Muscle of arm (tissue), 12 donors: ENCODE data around the gene SCEL. TPM values are rescaled to one million over a fixed set of nuclear protein-coding genes. Genes with fewer than 3 reads are reported as not detected.
"Not testable (repeated sequence)": the region's sequence is repeated elsewhere in the genome, so short reads cannot be mapped to it uniquely, and the experiment has no call there.

Source experiments
- DNase-seq: peaks from one replicate; pipeline ENCODE4 v3.0.0-alpha.2; 2013
- polyA plus RNA-seq, 12 donors: library from polyadenylated mRNA; unstranded; fragments of 120-200 nt; gene quantifications; one replicate each; pipeline ENCODE4 v1.2.1, GENCODE V29; 2013; ENCODE audit not compliant: insufficient read length in 12 of 12

SCEL gene
- polyA plus RNA-seq, 12 donors: 0.05 to 77.7 (median 0.66) TPM; not detected in 4

DNA sequence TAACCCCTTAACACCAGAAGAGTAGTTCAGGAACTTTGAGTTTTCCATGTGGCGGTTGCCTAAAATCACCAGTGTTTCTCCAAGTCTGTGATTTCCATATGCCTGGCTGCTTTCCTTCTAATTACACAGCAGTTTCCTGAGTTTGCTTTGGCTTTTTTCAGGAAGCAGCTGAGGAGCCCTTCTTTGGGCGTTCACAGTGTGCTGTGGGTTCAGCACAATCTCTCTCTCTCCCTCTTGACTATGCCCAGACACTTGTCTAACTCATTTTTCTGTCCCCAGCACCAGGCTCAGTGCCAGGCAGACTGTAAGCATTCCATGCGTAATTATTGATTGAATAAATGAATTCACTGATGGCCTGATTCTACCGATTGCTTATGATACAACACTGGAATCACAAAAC lies 19.7 kb downstream of the SCEL start:
- DNase-seq: no peak

DNA sequence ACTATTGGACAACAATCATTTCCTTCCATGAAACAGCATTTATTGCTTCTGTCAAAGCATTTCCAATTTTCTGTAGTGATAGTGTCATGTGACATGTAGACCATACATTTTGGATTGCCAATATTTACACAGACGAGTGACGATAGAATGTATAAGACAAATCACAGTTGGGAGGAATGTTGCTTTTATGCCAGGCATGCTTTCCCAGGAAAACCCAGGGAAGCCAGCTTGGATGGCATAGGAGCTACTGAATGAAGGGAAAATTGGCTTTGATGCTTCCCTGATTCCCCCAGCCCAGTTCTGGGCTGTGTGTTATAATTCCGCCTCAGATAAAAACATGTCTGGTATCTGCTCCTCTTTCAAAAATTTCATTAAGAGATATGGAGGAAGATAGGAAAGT lies 22.5 kb downstream of the SCEL start:
- no peak for DNase-seq

DNA sequence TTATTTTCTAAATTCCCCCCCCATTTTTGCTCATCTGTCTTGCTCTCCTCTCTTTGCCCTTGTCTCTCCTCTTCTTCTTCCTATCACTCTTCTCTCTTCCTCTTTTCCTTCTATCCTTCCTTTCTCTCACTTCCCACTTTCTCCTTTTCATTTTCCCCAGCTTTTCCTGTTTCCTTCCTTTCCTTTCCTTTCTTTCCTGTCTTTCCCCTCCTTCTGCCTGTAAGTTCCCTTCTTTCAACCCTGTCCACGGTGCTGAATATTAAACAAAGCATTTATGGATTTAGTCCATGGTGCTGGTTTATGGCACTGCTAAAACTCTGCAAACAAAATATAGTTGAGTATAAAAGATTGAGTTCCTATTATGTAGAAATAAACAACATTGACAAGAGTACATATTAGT lies 27.6 kb downstream of the SCEL start:
- peak; percentile 45 for DNase-seq

DNA sequence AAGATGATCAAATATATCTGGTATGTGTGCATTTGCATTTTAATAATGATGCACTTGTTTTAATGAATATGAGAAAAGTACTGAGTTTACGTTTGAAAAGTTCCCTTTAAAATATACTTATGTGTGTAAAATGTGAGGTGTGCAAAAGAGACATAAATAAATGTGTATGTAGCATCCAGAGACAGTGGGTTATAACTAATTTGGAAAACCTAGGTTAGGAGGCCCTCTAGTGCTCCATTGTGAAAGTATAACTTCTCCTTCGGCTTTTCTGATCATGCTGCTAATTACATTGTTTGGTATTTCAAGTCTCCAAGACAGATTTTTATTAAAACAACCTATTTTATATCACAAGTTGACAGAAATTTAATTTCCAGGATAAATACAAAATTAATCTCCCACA lies 30.1 kb downstream of the SCEL start:
- DNase-seq: peak; percentile 32

- DNase-seq: no peak
Observed at GRCh38 chr13:77571956-77572355, 36.5 kb downstream of the SCEL start.

- DNase-seq: no peak
Observed at GRCh38 chr13:77574096-77574495, 38.6 kb downstream of the SCEL start.

DNA sequence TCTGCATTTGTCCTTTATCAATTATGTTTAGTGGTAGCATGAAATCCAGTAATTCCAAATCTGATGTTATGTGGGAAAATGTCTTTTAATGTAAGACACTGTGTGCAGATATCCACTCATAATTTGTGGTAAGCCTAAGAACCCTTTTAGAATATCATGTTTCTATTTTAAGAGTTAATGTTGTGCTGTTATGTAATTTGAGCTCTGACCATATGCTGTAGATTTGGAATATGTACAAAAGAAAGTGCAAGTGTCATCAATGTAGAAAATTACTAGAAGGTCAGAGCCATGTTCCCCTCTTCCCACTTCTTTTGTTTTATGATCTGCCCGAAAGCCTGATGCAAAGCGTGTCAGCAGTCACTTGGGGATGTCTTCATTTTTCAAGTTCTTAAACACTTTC lies 44.5 kb downstream of the SCEL start:
- DNase-seq: no peak

DNA sequence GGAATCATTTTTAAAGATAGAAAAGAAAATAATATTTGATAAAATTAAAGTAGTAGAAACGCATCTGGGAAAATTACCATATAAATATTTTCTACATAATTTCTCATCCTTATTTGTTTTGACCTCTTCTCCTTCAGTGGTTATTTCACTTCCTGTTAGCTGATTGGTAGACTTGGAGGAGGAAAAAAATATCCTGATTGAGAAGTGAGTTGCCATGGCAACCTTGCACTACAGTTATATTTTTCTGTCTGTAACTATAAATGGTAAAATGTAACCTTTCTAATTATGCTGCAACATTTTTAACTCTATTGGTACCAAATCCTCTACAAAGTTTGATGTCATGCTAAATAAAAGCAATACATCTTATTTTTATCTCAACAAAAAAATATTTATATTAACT lies 45.2 kb downstream of the SCEL start:
- DNase-seq: no peak

DNA sequence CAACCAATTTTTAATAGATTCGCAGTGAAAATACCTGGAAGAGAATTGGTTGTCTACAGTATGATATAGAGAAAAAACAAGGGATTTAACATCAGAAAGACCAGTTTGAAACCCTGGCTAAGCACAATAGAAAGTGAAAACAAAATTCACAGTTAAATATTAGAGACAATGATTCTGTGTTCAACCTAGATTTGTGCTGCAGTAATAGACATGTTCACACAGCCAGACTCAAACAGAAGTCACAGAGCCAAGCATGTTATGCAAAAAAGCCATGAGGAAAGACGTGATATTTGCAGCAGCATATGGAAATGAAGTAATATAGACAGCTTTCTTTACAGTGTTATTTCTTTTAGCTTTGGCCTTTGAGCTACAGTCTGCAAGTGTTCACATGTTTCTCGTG lies 48.1 kb downstream of the SCEL start:
- no peak for DNase-seq

DNA sequence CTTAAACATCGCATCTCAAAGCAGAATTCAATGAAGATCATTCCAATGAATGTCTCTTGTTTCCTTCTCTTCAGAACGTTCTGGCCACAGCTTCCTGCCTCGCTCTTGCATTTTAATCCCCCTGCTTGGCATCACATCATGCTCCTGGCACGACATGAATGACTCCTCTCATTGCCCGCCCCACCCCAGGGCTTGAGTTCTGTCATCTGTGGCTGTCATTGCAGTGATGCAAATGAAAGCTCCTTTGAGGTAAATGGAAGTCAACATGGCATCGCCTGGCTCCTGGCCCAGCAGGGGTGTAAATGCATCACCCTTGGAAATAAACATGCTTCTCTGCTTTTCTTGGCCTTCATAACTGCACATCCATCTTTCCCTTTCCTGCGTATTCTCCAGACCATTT lies 48.6 kb downstream of the SCEL start:
- DNase-seq: peak; percentile 24

- DNase-seq: no peak
Observed at GRCh38 chr13:77595166-77595810, 59.8 kb downstream of the SCEL start.

DNA sequence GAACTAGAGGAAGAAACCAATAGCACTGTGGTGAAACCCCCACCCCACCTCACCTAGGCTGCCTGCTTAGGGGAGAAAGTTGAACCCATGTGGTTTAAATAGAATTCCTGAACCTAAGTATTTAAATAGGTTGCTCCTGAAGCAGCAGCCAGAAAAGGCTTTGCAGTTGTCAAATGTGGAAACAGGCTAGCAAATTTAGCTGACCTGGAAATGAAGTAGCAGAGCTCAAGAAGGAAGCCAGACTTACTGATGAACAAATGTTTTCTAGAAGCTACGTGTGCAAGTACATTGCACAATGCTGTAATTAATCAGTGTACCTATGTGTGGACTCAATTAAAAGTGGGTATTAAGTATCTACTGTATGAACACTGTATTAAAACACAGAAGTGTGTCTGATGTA lies 61.3 kb downstream of the SCEL start:
- DNase-seq: no peak

- no peak for DNase-seq
Observed at GRCh38 chr13:77599351-77599750, 63.8 kb downstream of the SCEL start.

- no peak for DNase-seq
Observed at GRCh38 chr13:77600701-77601100, 65.2 kb downstream of the SCEL start.

DNA sequence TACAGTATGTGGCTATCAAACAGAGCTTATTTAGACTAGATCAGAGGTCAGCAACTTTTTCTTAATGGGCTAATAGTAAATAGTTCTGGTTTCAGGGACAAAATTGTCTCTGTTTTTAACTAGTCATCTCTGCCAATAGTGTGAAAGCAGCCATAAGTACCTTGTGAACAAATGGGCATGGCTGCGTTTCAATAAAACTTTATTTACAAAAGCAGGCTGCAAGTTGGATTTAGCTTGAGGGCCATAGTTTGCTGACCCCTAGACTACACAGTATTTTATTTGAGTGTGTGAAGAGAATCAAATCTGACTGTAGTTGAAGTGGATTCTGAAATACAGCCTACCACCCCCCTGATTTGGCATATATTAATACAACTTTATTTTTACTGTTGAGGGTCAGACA lies 75.6 kb downstream of the SCEL start:
- no peak for DNase-seq

- DNase-seq: no peak
Observed at GRCh38 chr13:77616027-77616426, 80.5 kb downstream of the SCEL start.

DNA sequence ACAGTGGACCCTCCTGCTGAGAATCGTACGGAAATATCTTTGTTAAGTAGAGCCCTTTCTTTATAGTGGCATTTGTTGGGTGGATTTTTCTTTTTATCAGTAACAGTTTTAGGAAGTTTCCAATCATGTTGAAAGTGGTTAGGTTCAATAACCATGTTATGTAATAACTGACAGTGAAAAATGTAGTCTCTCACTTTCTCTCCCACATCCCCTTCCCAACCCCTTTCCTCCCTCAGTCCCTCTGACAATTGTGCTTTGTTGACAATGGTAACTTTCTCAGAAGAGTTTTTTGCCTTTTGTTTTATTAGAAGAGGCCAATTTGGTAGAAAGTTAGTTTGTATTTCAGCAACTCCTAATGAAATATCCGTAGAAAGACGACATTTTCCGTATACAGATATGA lies 84.1 kb downstream of the SCEL start:
- DNase-seq: no peak

DNA sequence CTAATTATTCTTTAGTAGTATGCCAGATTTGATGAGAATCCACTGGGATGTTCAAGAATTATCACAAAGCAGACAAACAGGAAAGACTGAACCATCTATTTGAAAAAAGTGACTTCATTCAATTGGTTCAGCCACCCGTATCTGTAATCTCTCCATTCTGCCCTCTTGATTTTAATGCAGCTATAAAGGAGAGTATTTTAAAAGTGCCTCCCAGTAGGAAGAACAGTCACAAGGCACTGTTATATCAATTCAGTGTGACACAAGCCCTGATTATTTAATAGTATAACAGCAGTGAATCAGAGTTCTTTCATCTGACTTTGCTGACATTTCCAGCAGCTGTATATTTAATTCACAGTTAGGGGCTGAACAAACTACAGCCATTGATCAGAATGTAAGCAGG lies 84.6 kb downstream of the SCEL start:
- no peak for DNase-seq

DNA sequence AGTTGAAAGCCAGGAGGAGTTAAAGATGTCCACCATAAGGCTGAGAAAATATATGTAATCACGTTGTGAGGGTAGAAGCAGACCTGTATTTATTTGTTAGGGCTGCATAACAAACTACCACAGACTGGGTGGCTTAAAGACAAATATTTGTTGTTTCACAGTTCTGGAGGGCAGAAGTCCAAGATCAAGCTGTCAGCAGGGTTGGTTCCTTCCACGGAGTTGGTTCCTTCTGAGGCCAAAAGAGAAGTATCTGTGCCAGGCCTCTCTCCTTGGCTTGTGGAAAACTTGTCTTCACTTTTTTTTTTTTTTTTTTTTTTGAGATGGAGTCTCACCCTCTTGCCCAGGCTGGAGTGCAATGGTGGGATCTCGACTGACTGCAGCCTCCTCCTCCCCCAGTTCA lies 88.3 kb downstream of the SCEL start:
- DNase-seq: no peak

GRCh38 chr13:77628170-77628569 lies 92.7 kb downstream of the SCEL start:
- DNase-seq: no peak

DNA sequence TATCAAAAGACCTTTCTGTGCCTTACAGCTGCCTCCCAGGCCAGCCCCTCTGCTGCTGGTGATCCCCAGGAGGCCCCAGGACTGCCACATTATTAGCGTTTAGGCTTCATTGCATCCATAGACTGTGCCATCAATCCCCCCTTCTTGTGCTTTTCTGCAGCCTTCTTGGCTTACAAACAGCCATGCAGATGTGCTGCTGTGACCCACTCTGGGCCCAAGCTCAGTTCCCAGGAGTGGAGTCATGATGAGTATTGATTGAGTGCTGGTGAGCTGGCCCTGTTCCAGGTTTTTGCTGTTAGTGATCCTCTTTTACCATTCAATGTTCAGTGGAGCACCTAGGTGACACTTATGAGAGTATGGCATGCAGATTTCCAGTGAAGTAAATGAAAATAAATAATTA lies 102.1 kb downstream of the SCEL start:
- DNase-seq: no peak

DNA sequence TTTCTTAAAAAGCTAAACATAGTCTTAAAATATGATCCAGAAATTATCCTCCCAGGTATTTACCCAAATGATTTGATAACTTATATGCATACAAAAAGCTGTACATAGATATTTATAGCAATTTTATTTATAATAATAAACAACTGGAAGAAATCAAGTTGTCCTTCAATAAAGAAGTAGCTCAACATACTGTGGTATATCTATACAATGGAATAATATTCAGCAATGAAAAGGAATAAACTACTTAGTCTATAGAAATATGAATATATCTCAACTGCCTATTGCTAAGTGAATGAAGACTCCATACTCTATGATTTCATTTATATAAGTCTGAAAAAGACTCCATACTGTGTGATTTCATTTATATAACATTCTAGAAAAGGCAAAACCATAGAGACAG lies 114.9 kb downstream of the SCEL start:
- DNase-seq: no peak

- DNase-seq: no peak
Observed at GRCh38 chr13:77653301-77653700, 117.8 kb downstream of the SCEL start.

GRCh38 chr13:77660016-77660415 lies 124.5 kb downstream of the SCEL start:
- DNase-seq: not testable (repeated sequence)

DNA sequence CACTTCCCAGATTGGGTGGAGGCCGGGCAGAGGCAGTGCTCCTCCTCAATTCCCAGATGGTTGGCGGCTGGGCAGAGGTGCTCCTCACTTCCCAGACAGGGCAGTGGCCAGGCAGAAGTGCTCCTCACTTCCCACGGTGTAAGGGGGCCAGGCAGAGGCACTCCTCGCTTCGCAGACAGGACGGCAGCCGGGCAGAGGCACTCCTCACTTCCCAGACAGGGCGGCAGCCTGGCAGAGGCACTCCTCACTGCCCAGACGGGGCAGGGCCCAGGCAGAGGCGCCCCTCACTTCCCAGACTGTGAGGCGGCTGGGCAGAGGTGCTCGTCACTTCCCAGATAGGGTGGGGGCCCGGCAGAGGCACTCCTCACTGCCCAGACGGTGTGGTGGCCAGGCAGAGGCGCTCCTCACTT lies 125.3 kb downstream of the SCEL start:
- DNase-seq: no peak
